ENCODE measurements around the gene CAMK2G. TPM values are rescaled to one million over a fixed set of nuclear protein-coding genes. Genes with fewer than 3 reads are reported as not detected.
A peak's percentile ranks its signal among the peaks of the same experiment; 100 is the strongest.

CAMK2G gene
- total RNA-seq, 6 experiments from 2014 or later = 8.3 to 10.7 (median 9.4) TPM

DNA sequence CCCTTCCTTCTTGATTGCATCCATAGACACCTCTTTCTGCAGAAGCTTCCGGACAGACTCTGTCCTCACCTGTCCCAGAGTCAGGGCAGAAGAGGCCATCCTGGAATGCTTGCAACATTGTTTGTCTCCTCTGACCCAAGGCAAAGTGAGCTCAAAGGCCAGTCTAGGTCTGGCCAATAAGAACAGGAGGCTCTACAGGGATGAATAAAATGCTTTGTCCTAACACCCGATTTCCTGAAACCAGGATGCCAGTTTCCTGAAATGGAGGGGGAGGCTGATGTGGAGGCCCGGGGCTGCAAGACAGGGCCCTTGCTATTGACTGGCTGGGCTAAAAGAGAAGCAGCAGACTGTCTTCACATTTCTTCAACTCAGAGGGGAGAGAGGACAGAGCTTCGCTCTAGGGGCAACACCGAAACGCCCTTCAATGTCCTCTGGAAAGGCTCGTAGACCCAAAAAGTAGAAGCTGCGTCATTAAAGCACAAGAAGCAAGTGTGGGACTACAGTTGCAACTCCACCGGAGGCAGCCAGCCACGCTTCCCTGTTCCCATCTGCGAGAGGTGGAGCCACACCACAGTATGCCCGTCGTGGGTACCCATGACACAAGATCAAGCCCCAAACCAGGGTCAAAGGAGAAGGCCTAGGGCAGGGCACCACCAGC lies 33.8 kb downstream of the CAMK2G start:
- Histone ChIP-seq H3K9me3 (no peaks in the 10 kb centered on the region), H3K27me3 (no peaks in the 10 kb centered on the region), H3K36me3 (peaks cover 0 to 3% (median 2%) of the 10 kb centered on the region in 4 donors), H3K27ac (peak overlapping the region in 1 of 3 donors; percentile 52), H3K4me3 (no peak overlapping the region), H3K4me1 (peaks cover 0 to 43% (median 14%) of the 10 kb centered on the region in 4 donors)
- intact Hi-C loops (cut with DNase I) = no loop called here
- no peak for TF ChIP-seq POLR2A (IDR thresholded peaks at IDR 0.05)
- TF ChIP-seq, protein P1, sequence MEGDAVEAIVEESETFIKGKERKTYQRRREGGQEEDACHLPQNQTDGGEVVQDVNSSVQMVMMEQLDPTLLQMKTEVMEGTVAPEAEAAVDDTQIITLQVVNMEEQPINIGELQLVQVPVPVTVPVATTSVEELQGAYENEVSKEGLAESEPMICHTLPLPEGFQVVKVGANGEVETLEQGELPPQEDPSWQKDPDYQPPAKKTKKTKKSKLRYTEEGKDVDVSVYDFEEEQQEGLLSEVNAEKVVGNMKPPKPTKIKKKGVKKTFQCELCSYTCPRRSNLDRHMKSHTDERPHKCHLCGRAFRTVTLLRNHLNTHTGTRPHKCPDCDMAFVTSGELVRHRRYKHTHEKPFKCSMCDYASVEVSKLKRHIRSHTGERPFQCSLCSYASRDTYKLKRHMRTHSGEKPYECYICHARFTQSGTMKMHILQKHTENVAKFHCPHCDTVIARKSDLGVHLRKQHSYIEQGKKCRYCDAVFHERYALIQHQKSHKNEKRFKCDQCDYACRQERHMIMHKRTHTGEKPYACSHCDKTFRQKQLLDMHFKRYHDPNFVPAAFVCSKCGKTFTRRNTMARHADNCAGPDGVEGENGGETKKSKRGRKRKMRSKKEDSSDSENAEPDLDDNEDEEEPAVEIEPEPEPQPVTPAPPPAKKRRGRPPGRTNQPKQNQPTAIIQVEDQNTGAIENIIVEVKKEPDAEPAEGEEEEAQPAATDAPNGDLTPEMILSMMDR (IDR thresholded peaks at IDR 0.05) = no peak
- DNase-seq (peak in 2 of 3 donors; percentile 69 to 79), ATAC-seq (peak; percentile 83 to 92 (median 87))
- 33% methylated on average over 1 of the region's 13 CpGs for WGBS (ENCODE audit: insufficient coverage, low coverage, low lambda C conversion rate, missing lambda C conversion rate)

GRCh38 chr10:73840056-73840402 lies 34.3 kb downstream of the CAMK2G start:
- DNase-seq (no peak), ATAC-seq (no peak)
- intact Hi-C loops (cut with DNase I) = no loop called here
- TF ChIP-seq POLR2A (IDR thresholded peaks at IDR 0.05) = no peak
- TF ChIP-seq, protein P1 (IDR thresholded peaks at IDR 0.05) = no peak
- Histone ChIP-seq H3K4me1 (peaks cover 0 to 43% (median 14%) of the 10 kb centered on the region in 4 donors), H3K27ac (peak overlapping the region in 1 of 3 donors; percentile 52), H3K4me3 (no peak overlapping the region), H3K36me3 (peaks cover 0 to 3% (median 2%) of the 10 kb centered on the region in 4 donors), H3K27me3 (no peaks in the 10 kb centered on the region), H3K9me3 (no peaks in the 10 kb centered on the region)
- 50% methylated on average over 3 of the region's 4 CpGs for WGBS (ENCODE audit: insufficient coverage, low coverage, low lambda C conversion rate, missing lambda C conversion rate)

DNA sequence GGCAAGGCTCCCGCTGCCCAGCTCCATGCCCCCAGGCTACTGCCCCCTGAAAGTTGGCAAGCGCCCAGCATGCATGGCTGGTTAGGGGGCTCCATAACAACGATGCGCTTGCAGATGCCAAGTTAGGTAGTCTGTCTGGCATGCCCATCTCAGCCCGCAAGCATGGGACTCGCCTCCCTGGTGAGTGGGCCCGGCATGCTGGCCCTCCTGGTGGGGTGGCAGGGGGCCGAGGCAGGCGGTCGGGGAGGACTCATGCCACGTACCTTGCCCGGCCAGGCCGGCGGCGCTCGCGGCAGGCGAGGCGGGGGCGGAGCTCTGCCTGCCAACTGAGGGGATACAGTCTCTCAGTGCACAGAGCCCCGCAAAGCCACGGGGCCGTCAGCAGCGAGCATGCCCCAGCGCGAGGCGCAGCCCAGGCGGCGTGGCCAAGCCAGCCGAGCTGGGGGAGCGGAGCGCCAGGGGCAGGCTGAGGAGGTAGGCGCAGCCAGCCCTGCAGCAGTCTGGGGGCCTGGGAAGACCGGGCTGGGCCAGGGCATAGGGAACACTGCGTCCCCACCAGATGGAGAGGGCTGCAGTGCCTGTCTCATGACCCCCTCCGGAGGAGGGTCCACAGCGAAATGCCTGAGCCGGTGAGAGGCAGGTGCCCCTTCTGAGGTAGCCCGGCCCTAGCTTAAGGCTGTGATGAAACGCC lies 34.9 kb downstream of the CAMK2G start:
- no peaks in the 10 kb centered on the region for H3K27me3 ChIP-seq
- H3K27ac ChIP-seq = peak overlapping the region in 1 of 3 donors; percentile 52
- H3K4me3 ChIP-seq = no peak overlapping the region
- TF ChIP-seq, protein P1 (IDR thresholded peaks at IDR 0.05) = no peak
- TF ChIP-seq POLR2A (IDR thresholded peaks at IDR 0.05) = no peak
- H3K4me1 ChIP-seq = peaks cover 0 to 43% (median 14%) of the 10 kb centered on the region in 4 donors
- H3K9me3 ChIP-seq = no peaks in the 10 kb centered on the region
- H3K36me3 ChIP-seq = peaks cover 0 to 3% (median 2%) of the 10 kb centered on the region in 4 donors
- no CpG with 5 or more reads among the region's 40 CpGs for WGBS (ENCODE audit: insufficient coverage, low coverage, low lambda C conversion rate, missing lambda C conversion rate)
- DNase-seq (no peak), ATAC-seq (no peak)
- intact Hi-C loops (cut with DNase I) = no loop called here

GRCh38 chr10:73838827-73839226 lies 35.5 kb downstream of the CAMK2G start:
- no peak overlapping the region for H3K27ac ChIP-seq
- H3K36me3 ChIP-seq = peaks cover 0 to 3% (median 2%) of the 10 kb centered on the region in 4 donors
- WGBS (ENCODE audit: insufficient coverage, low coverage, low lambda C conversion rate, missing lambda C conversion rate) = 93% methylated on average over 3 of the region's 8 CpGs
- intact Hi-C loops (cut with DNase I) = no loop called here
- H3K4me3 ChIP-seq = no peak overlapping the region
- H3K4me1 ChIP-seq = peaks cover 0 to 43% (median 14%) of the 10 kb centered on the region in 4 donors
- no peak for DNase-seq
- ATAC-seq = no peak
- TF ChIP-seq POLR2A (IDR thresholded peaks at IDR 0.05) = no peak
- TF ChIP-seq, protein P1 (IDR thresholded peaks at IDR 0.05) = no peak
- H3K9me3 ChIP-seq = no peaks in the 10 kb centered on the region
- no peaks in the 10 kb centered on the region for H3K27me3 ChIP-seq

Data from right lobe of liver (tissue), 6 donors.